AG04450 (cell line): ENCODE measurements around the gene DLG5. TPM values are rescaled to one million over a fixed set of nuclear protein-coding genes. Genes with fewer than 3 reads are reported as not detected.

Experiments
- CTCF ChIA-PET: fragments of 300-600, 350-600 bp; formaldehyde crosslinking; extraction: SDS; loops from one replicate; lab custom pipeline; 2022; ENCODE audit warnings: antibody characterized with exemption, inconsistent platforms; lab: Charles Lee
- POLR2A ChIA-PET: fragments of 350-600 bp; formaldehyde crosslinking; extraction: SDS; loops from one replicate; lab custom pipeline; 2021; ENCODE audit warnings: antibody characterized with exemption, inconsistent platforms; lab: Yijun Ruan, JAX
- DNase-seq: peaks from one replicate; pipeline ENCODE4 v3.0.0-alpha.2; 2011; ENCODE audit warnings: low read depth, low spot score
- H3K27ac ChIP-seq: one replicate; pipeline ENCODE4 v1.5.1; 2012; ENCODE audit warnings: low read depth, low read length, control low read depth
- H3K27me3 ChIP-seq: one replicate; pipeline ENCODE4 v1.6.0; 2012; ENCODE audit warnings: low read length; ENCODE audit not compliant: control insufficient read depth, insufficient read depth
- H3K4me3 ChIP-seq: 2 replicates; pipeline ENCODE4 v1.5.1; 2011; ENCODE audit warnings: mild to moderate bottlenecking, low read depth, low read length, control low read depth
- H3K9me3 ChIP-seq: 2 replicates; pipeline ENCODE4 v1.5.1; 2012; ENCODE audit warnings: low read length; ENCODE audit not compliant: control insufficient read depth, insufficient read depth
- CTCF ChIP-seq: IDR thresholded peaks from 2 replicates; pipeline ENCODE4 v1.5.1; 2011; ENCODE audit warnings: low read depth, low read length, control low read depth, inconsistent platforms
- polyA plus RNA-seq: library from polyadenylated mRNA; depleted of rRNA; stranded (reverse); fragments of >200 nt; gene quantifications from 2 replicates; pipeline ENCODE4 v1.2.3, GENCODE V29; 2011

DLG5 gene
- polyA plus RNA-seq, 1 experiment = 16.3 TPM

- ChIA-PET POLR2A (no interaction called here), CTCF (no interaction called here)
- no peak for TF ChIP-seq CTCF
- Histone ChIP-seq H3K4me3 (no peak overlapping the region), H3K27ac (no peak overlapping the region), H3K9me3 (no peaks in the 10 kb centered on the region), H3K27me3 (no peaks in the 10 kb centered on the region)
- no peak for DNase-seq
Measured at GRCh38 chr10:77913090-77913489, 13.5 kb downstream of the DLG5 start.

GRCh38 chr10:77912576-77912975 is 14.0 kb downstream of the DLG5 start:
- ChIA-PET CTCF (no interaction called here), POLR2A (no interaction called here)
- no peaks in the 10 kb centered on the region for H3K27me3 ChIP-seq
- TF ChIP-seq CTCF = no peak
- H3K27ac ChIP-seq = no peak overlapping the region
- no peak for DNase-seq
- H3K9me3 ChIP-seq = no peaks in the 10 kb centered on the region
- H3K4me3 ChIP-seq = no peak overlapping the region

GRCh38 chr10:77911535-77912123 is 14.9 kb downstream of the DLG5 start:
- TF ChIP-seq CTCF = peak; percentile 8; the same call in 1 of the 2 replicates
- no peak for DNase-seq
- ChIA-PET CTCF (interaction anchor here (1.0 kb wide), 1 partner anchor 21 kb away, joined by 6 read pairs; no protein-coding TSS in a partner anchor), POLR2A (interaction anchor here (0.7 kb wide), 1 partner anchor 129 kb away, joined by 4 read pairs; no protein-coding TSS in a partner anchor)
- Histone ChIP-seq H3K27ac (no peak overlapping the region), H3K4me3 (no peak overlapping the region), H3K9me3 (no peaks in the 10 kb centered on the region), H3K27me3 (no peaks in the 10 kb centered on the region)

- no peaks in the 10 kb centered on the region for H3K27me3 ChIP-seq
- H3K9me3 ChIP-seq = no peaks in the 10 kb centered on the region
- no peak for DNase-seq
- no peak overlapping the region for H3K27ac ChIP-seq
- no peak overlapping the region for H3K4me3 ChIP-seq
- no peak for TF ChIP-seq CTCF
- ChIA-PET CTCF (no interaction called here), POLR2A (no interaction called here)
Measured at GRCh38 chr10:77910524-77911145, 15.9 kb downstream of the DLG5 start.

DNA sequence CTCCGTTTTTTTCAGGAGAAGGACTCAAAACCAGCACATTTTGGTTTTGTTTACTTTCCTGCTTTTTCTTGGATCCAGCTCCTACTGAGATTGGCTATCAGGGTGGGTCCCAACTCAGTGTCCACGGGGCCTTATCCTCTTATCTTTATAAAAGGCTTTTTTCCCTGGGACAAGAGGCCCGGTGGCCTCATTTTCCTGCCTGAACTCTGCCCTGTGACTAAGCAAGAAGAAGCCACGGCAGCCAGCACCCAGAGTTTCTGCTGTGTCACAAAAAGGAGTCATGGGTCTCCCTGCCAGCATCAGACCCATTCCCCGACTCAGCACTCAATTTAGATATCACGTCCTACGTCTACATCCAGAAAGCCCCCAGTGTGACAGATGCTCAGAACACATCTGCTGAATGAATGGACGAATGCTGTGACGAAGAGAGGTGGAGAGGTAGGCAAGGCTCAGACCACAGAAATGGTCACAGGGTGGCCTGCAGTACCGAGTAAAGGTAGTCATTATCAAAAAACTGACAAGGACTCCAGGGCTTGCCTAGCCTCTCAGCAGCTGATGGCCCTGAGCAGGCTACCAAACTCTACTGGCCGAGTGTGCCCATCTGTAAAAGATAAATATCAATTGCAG is 16.7 kb downstream of the DLG5 start:
- peak overlapping the region; percentile 57 for H3K27ac ChIP-seq
- H3K9me3 ChIP-seq = no peaks in the 10 kb centered on the region
- DNase-seq = no peak
- no peak overlapping the region for H3K4me3 ChIP-seq
- POLR2A ChIA-PET = interaction anchor here (0.5 kb wide), 1 partner anchor 8 kb away, joined by 3 read pairs; no protein-coding TSS in a partner anchor
- no peaks in the 10 kb centered on the region for H3K27me3 ChIP-seq
- CTCF ChIA-PET = no interaction called here
- no peak for TF ChIP-seq CTCF
